IMR-90 (cell line): ENCODE measurements around the gene SLC22A2. TPM values are rescaled to one million over a fixed set of nuclear protein-coding genes. Genes with fewer than 3 reads are reported as not detected.

Source experiments
- ATAC-seq: fragments of 200-7000 bp; cut with Tn5 transposase; 2 replicates; pipeline ENCODE4 v1.9.1; 2020; ENCODE audit warnings: low read depth, mild to moderate bottlenecking, moderate library complexity
- BruUV-seq: library from RNA; stranded (reverse); fragments of 400-500 nt; replicated peaks from 2 replicates; lab custom pipeline; 2021; lab: Mats Ljungman, UMichigan
- CTCF ChIA-PET: fragments of 300-600 bp; formaldehyde crosslinking; extraction: SDS; loops from one replicate; lab custom pipeline; 2021; ENCODE audit warnings: antibody characterized with exemption; lab: Yijun Ruan, JAX
- POLR2A ChIA-PET: fragments of 300-600 bp; sonication (Branson Sonifier 250); formaldehyde crosslinking; loops from one replicate; lab custom pipeline; 2022; ENCODE audit warnings: antibody characterized with exemption; ENCODE audit not compliant: unreplicated experiment; lab: Charles Lee
- DNase-seq: peaks from one replicate; pipeline ENCODE4 v3.0.0; 2013
- H2AFZ ChIP-seq: replicated peaks from 2 replicates; pipeline ENCODE3; 2013; ENCODE audit warnings: low read length, mild to moderate bottlenecking; ENCODE audit not compliant: poor library complexity
- H2AK5ac ChIP-seq: 2 replicates; pipeline ENCODE4 v1.6.1; 2013; ENCODE audit warnings: low read depth, low read length, inconsistent platforms
- H2AK9ac ChIP-seq: replicated peaks from 2 replicates; pipeline ENCODE3; 2013; ENCODE audit warnings: mild to moderate bottlenecking, low read depth, low read length, moderate library complexity; ENCODE audit not compliant: poor library complexity
- H2BK120ac ChIP-seq: 2 replicates; pipeline ENCODE4 v1.6.1; 2013; ENCODE audit warnings: low read depth, low read length, inconsistent platforms
- H2BK15ac ChIP-seq: 3 replicates; pipeline ENCODE4 v1.6.1; 2013; ENCODE audit warnings: low read depth, low read length, inconsistent platforms
- H2BK20ac ChIP-seq: 2 replicates; pipeline ENCODE4 v1.6.1; 2013; ENCODE audit warnings: low read depth, mild to moderate bottlenecking, inconsistent platforms, low read length, moderate library complexity
- H2BK5ac ChIP-seq: 2 replicates; pipeline ENCODE4 v1.6.1; 2013; ENCODE audit warnings: mild to moderate bottlenecking, low read depth, low read length, inconsistent platforms; ENCODE audit not compliant: poor library complexity, severe bottlenecking
- H3K14ac ChIP-seq: replicated peaks from 2 replicates; pipeline ENCODE4 v1.6.1; 2013; ENCODE audit warnings: low read depth, low read length, inconsistent platforms
- H3K18ac ChIP-seq: 2 replicates; pipeline ENCODE4 v1.6.1; 2013; ENCODE audit warnings: low read depth, low read length, control low read depth
- H3K23ac ChIP-seq: 2 replicates; pipeline ENCODE4 v1.6.1; 2013; ENCODE audit warnings: low read depth, low read length, inconsistent platforms
- H3K27ac ChIP-seq: 2 replicates; pipeline ENCODE4 v1.5.1; 2013; ENCODE audit warnings: mild to moderate bottlenecking, control low read depth, low read length; ENCODE audit not compliant: insufficient read depth
- H3K27me3 ChIP-seq: 2 replicates; pipeline ENCODE4 v1.6.1; 2013; ENCODE audit warnings: low read length; ENCODE audit not compliant: control insufficient read depth, insufficient read depth
- H3K36me3 ChIP-seq: 2 replicates; pipeline ENCODE4 v1.6.1; 2013; ENCODE audit warnings: low read length, mixed read lengths; ENCODE audit not compliant: control insufficient read depth, insufficient read depth
- H3K4ac ChIP-seq: 2 replicates; pipeline ENCODE4 v1.6.1; 2013; ENCODE audit warnings: low read depth, low read length, inconsistent platforms
- H3K4me1 ChIP-seq: 2 replicates; pipeline ENCODE4 v1.6.1; 2013; ENCODE audit warnings: low read length, mixed read lengths; ENCODE audit not compliant: control insufficient read depth, insufficient read depth
- H3K4me2 ChIP-seq: 2 replicates; pipeline ENCODE4 v1.6.1; 2013; ENCODE audit warnings: low read depth, mild to moderate bottlenecking, control low read depth, low read length, moderate library complexity
- H3K4me3 ChIP-seq: 2 replicates; pipeline ENCODE4 v1.5.1; 2013; ENCODE audit warnings: low read depth, mild to moderate bottlenecking, control low read depth, low read length, moderate library complexity; ENCODE audit not compliant: insufficient read depth
- H3K56ac ChIP-seq: 2 replicates; pipeline ENCODE4 v1.6.1; 2013; ENCODE audit warnings: low read length, inconsistent platforms; ENCODE audit not compliant: insufficient read depth; ENCODE audit errors: extremely low read depth
- H3K79me1 ChIP-seq, 2 experiments: 2 replicates each; pipeline ENCODE4 v1.6.1; 2013; ENCODE audit warnings: low read length in 2 of 2, inconsistent platforms in 1 of 2, low read depth in 1 of 2
- H3K9ac ChIP-seq: 2 replicates; pipeline ENCODE4 v1.6.1; 2013; ENCODE audit warnings: low read depth, low read length, control low read depth
- H3K9me1 ChIP-seq: 2 replicates; pipeline ENCODE4 v1.6.1; 2013; ENCODE audit warnings: low read length, inconsistent platforms; ENCODE audit not compliant: insufficient read depth
- H3K9me3 ChIP-seq: 2 replicates; pipeline ENCODE4 v1.6.1; 2013; ENCODE audit warnings: low read length; ENCODE audit not compliant: control insufficient read depth, insufficient read depth
- H4K20me1 ChIP-seq: 2 replicates; pipeline ENCODE4 v1.6.1; 2013; ENCODE audit warnings: low read length, inconsistent platforms; ENCODE audit not compliant: insufficient read depth
- H4K5ac ChIP-seq: 2 replicates; pipeline ENCODE4 v1.6.1; 2013; ENCODE audit warnings: mild to moderate bottlenecking, low read depth, low read length, control low read depth
- H4K8ac ChIP-seq, 2 experiments: 2 replicates each; pipeline ENCODE4 v1.6.1; 2013; ENCODE audit warnings: low read depth in 2 of 2, low read length in 2 of 2, control low read depth in 1 of 2, inconsistent platforms in 1 of 2
- H4K91ac ChIP-seq: 2 replicates; pipeline ENCODE4 v1.6.1; 2013; ENCODE audit warnings: low read depth, low read length, inconsistent platforms; ENCODE audit not compliant: insufficient read depth
- BHLHE40 ChIP-seq: fragments of 150-350 bp; IDR thresholded peaks from 2 replicates; pipeline ENCODE4 v1.6.1; 2016; ENCODE audit warnings: mild to moderate bottlenecking, low read depth, low read length
- CEBPB ChIP-seq: IDR thresholded peaks from 2 replicates; pipeline ENCODE4 v1.6.1; 2012; ENCODE audit warnings: low read depth, low read length, improper control_type of control experiment
- CHD1 ChIP-seq: IDR thresholded peaks from 2 replicates; pipeline ENCODE4 v1.6.1; 2012; ENCODE audit warnings: low read depth, low read length, improper control_type of control experiment
- FOS ChIP-seq: fragments of 150-350 bp; IDR thresholded peaks from 2 replicates; pipeline ENCODE4 v1.6.1; 2016; ENCODE audit warnings: low read depth, low read length
- MAFK ChIP-seq: IDR thresholded peaks from 2 replicates; pipeline ENCODE4 v1.6.1; 2012; ENCODE audit warnings: low read depth, low read length, improper control_type of control experiment
- MXI1 ChIP-seq: IDR thresholded peaks from 2 replicates; pipeline ENCODE4 v1.6.1; 2012; ENCODE audit warnings: low read depth, mild to moderate bottlenecking, low read length, moderate library complexity, borderline replicate concordance
- NFE2L2 ChIP-seq: fragments of 150-350 bp; IDR thresholded peaks from 2 replicates; pipeline ENCODE4 v1.6.1; 2016; ENCODE audit warnings: low read depth, mild to moderate bottlenecking, low read length
- POLR2A ChIP-seq: IDR thresholded peaks from 2 replicates; pipeline ENCODE4 v1.6.1; 2012; ENCODE audit warnings: mild to moderate bottlenecking, low read depth, low read length
- RCOR1 ChIP-seq: IDR thresholded peaks from 2 replicates; pipeline ENCODE4 v1.6.1; 2012; ENCODE audit warnings: mild to moderate bottlenecking, low read length, improper control_type of control experiment; ENCODE audit not compliant: insufficient replicate concordance
- RFX5 ChIP-seq: IDR thresholded peaks from 2 replicates; pipeline ENCODE4 v1.8.0; 2012; ENCODE audit warnings: low read depth, mild to moderate bottlenecking, low read length, moderate library complexity
- SMC3 ChIP-seq: fragments of 150-350 bp; IDR thresholded peaks from 2 replicates; pipeline ENCODE4 v1.6.1; 2016; ENCODE audit warnings: low read depth, mild to moderate bottlenecking, antibody characterized with exemption, low read length, moderate library complexity
- WGBS, 2 experiments: methylation state at CpG; one replicate each; pipeline versions ENCODE4 v1.1.5 to v1.1.7; 2013; ENCODE audit warnings: missing lambda C conversion rate in 2 of 2; ENCODE audit not compliant: insufficient read length in 1 of 2; ENCODE audit errors: extremely low coverage in 2 of 2; 5-methylcytosine and 5-hydroxymethylcytosine counted together
- dilution Hi-C: fragments of 300-500 bp; cut with HindIII; formaldehyde crosslinking; loops from one replicate; pipeline ENCODE4 v1.14.3; 2018; ENCODE audit warnings: low sequenced_read_pairs; ENCODE audit not compliant: unreplicated experiment
- in situ Hi-C: fragments of 300-500 bp; cut with MboI; formaldehyde crosslinking; loops from 3 replicates; pipeline ENCODE4 v1.14.3; 2019; ENCODE audit warnings: low sequenced_read_pairs, inconsistent platforms, mixed read lengths
- intact Hi-C: fragments of 100-400 bp; cut with micrococcal nuclease; formaldehyde crosslinking; loops from 2 replicates; pipeline ENCODE4 v1.10.0; 2022
- polyA plus RNA-seq, 3 experiments: library from polyadenylated mRNA; depleted of rRNA; stranded (reverse); fragments of >200 nt; gene quantifications; 2 replicates each; pipeline ENCODE4 v1.2.3, GENCODE V29; 2012; ENCODE audit warnings: low replicate concordance in 1 of 3
- total RNA-seq: library from RNA; depleted of rRNA; stranded (reverse); fragments of >200 nt; gene quantifications from 2 replicates; pipeline ENCODE4 v1.2.3, GENCODE V29; 2012
- TF ChIP-seq, protein P1 (sequence below): conservative IDR thresholded peaks from 2 replicates; pipeline ENCODE4 v1.5.1; 2012; ENCODE audit warnings: mild to moderate bottlenecking, low read depth, low read length, improper control_type of control experiment
- TF ChIP-seq, protein P2 (sequence below): fragments of 150-350 bp; IDR thresholded peaks from 2 replicates; pipeline ENCODE4 v1.6.1; 2016; ENCODE audit warnings: low read depth, mild to moderate bottlenecking, low read length, moderate library complexity, borderline replicate concordance

The SLC22A2 gene
- total and polyA plus RNA-seq, 2 of the 4 experiments (the other 2 are of a cell fraction) = not detected

- H3K14ac ChIP-seq = no peak overlapping the region
- H2AK5ac ChIP-seq = no peak overlapping the region
- H2BK20ac ChIP-seq = no peak overlapping the region
- H2AK9ac ChIP-seq = no peak overlapping the region
- H4K20me1 ChIP-seq = no peaks in the 10 kb centered on the region
- H3K18ac ChIP-seq = no peak overlapping the region
- H3K27me3 ChIP-seq = no peaks in the 10 kb centered on the region
- dilution Hi-C loops = no loop called here
- H3K4me2 ChIP-seq = no peak overlapping the region
- ATAC-seq (no peak), DNase-seq (no peak)
- H4K8ac ChIP-seq = no peak overlapping the region
- no peak overlapping the region for H2BK5ac ChIP-seq
- no peak overlapping the region for H3K56ac ChIP-seq
- H3K36me3 ChIP-seq = no peaks in the 10 kb centered on the region
- no peak overlapping the region for H3K23ac ChIP-seq
- no peak overlapping the region for H3K4ac ChIP-seq
- BruUV-seq = no TSS peak
- no peak overlapping the region for H4K5ac ChIP-seq
- no CpG with 5 or more reads among the region's 8 CpGs for WGBS, 2 experiments
- no peak overlapping the region for H2AFZ ChIP-seq
- TF ChIP-seq MAFK (no peak), BHLHE40 (no peak), RFX5 (no peak), CHD1 (no peak), MXI1 (no peak), SMC3 (no peak), CEBPB (no peak), POLR2A (no peak), NFE2L2 (no peak), FOS (no peak), RCOR1 (no peak)
- TF ChIP-seq, protein P1, sequence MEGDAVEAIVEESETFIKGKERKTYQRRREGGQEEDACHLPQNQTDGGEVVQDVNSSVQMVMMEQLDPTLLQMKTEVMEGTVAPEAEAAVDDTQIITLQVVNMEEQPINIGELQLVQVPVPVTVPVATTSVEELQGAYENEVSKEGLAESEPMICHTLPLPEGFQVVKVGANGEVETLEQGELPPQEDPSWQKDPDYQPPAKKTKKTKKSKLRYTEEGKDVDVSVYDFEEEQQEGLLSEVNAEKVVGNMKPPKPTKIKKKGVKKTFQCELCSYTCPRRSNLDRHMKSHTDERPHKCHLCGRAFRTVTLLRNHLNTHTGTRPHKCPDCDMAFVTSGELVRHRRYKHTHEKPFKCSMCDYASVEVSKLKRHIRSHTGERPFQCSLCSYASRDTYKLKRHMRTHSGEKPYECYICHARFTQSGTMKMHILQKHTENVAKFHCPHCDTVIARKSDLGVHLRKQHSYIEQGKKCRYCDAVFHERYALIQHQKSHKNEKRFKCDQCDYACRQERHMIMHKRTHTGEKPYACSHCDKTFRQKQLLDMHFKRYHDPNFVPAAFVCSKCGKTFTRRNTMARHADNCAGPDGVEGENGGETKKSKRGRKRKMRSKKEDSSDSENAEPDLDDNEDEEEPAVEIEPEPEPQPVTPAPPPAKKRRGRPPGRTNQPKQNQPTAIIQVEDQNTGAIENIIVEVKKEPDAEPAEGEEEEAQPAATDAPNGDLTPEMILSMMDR = no peak
- TF ChIP-seq, protein P2, sequence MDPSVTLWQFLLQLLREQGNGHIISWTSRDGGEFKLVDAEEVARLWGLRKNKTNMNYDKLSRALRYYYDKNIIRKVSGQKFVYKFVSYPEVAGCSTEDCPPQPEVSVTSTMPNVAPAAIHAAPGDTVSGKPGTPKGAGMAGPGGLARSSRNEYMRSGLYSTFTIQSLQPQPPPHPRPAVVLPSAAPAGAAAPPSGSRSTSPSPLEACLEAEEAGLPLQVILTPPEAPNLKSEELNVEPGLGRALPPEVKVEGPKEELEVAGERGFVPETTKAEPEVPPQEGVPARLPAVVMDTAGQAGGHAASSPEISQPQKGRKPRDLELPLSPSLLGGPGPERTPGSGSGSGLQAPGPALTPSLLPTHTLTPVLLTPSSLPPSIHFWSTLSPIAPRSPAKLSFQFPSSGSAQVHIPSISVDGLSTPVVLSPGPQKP = no peak
- H3K79me1 ChIP-seq = no peaks in the 10 kb centered on the region
- intact Hi-C loops = no loop called here
- H4K91ac ChIP-seq = no peak overlapping the region
- H2BK15ac ChIP-seq = no peak overlapping the region
- CTCF ChIA-PET = no interaction called here
- H3K27ac ChIP-seq = no peak overlapping the region
- no peaks in the 10 kb centered on the region for H3K4me1 ChIP-seq
- no peak overlapping the region for H3K4me3 ChIP-seq
- H2BK120ac ChIP-seq = no peak overlapping the region
- in situ Hi-C loops = no loop called here
- no peak overlapping the region for H3K9ac ChIP-seq
- H3K9me1 ChIP-seq = no peaks in the 10 kb centered on the region
- H3K9me3 ChIP-seq = peaks cover 17% of the 10 kb centered on the region
- POLR2A ChIA-PET = no interaction called here
Observed at GRCh38 chr6:160259598-160259997, 977 bp upstream of the SLC22A2 start.
